ENCODE measurements around the gene AFDN.

Gene AFDN

GRCh38 chr6:167796192-167796981, 30.3 kb upstream of the AFDN start:
- DNase-seq = no peak

DNA sequence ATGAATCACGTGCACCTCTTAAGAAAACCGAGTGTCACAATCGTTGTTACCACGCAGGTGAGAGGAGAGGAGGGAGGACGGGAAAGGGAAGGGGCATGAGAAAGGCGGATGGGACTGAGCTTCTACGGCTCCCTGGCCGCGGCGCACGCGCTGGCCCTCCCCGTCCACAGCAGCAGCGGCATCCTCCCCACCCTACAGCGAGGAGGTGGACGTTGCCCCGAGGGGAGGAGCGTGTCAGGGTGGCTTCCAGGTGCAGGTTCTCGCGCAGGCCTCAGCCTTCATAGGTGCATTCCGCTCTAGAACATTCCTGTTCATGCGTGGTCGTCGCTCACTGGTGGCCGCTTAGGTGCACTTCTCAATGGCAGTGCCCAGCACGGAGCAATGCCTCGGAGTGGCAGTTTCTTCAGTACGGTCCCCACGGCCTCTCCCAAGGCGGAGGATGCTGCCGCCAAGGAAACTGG, 29.7 kb upstream of the AFDN start:
- no peak for DNase-seq

GRCh38 chr6:167797476-167798265, 29.0 kb upstream of the AFDN start:
- DNase-seq = no peak

DNA sequence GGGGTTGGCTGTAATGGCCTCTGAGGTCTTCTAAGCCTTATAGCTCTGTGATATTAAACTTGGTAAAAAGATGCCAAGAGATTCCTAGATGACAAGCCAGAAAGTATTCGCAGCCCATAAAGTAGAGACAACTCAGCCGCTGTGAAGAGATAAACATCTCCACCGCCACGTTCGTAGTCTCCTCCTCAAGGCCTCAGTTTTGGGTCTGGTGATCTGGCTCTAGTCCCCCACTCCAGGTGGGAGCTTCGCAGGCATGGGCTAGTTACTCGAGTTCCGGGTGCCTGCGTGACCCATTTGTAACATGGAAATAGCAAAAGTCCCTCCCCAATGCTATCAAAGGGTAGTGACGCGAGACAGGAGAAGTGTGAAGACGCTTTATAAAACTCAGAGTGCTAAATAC, 28.3 kb upstream of the AFDN start:
- DNase-seq = no peak

- DNase-seq = no peak
These were observed 27.5 kb upstream of the AFDN start for GRCh38 chr6:167799033-167799821.

- no peak for DNase-seq
These were observed 26.2 kb upstream of the AFDN start for GRCh38 chr6:167800549-167800948.

DNA sequence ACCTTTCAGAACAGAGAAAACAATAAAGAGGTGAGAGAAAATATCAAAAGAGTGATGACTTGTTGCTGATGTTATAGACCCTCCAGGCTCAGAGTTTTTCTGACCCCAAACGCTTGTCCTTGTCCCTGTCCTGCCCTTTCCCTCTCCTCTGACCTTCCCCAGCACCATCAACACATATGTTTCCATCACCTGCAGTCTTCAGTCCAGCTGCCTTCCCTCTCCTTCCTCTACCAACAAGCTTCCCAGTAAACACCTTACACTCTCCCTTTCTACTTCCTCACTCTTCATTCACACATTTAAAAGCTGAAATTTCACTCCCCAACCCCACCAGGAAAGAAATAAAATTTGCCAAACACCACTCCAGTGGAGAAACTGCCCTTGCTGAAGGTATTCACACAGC, 25.4 kb upstream of the AFDN start:
- no peak for DNase-seq

DNA sequence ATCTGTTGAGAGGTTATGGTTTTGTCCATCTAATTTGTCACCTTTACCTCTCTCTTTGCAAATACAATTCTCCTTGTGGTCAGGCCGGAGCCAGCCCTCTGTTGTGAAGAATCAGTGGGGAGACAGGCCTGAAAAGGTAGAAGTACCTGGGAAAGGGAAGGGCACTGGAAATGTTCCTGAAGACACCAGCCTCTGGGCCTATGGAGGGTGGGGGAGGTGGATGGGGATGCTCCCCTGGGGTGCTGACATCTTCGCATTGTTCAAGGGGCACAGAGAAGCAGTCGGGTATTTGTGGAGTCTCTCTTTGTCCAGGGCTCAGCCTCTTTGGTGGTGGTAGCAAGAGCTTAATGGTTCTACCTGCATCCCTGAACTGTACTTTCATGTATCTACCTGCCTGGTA, 24.4 kb upstream of the AFDN start:
- DNase-seq = no peak

GRCh38 chr6:167803816-167804215, 22.9 kb upstream of the AFDN start:
- DNase-seq = no peak

- no peak for DNase-seq
These were observed 22.3 kb upstream of the AFDN start for GRCh38 chr6:167804281-167805013.

- DNase-seq = no peak
These were observed 21.2 kb upstream of the AFDN start for GRCh38 chr6:167805349-167806060.

DNA sequence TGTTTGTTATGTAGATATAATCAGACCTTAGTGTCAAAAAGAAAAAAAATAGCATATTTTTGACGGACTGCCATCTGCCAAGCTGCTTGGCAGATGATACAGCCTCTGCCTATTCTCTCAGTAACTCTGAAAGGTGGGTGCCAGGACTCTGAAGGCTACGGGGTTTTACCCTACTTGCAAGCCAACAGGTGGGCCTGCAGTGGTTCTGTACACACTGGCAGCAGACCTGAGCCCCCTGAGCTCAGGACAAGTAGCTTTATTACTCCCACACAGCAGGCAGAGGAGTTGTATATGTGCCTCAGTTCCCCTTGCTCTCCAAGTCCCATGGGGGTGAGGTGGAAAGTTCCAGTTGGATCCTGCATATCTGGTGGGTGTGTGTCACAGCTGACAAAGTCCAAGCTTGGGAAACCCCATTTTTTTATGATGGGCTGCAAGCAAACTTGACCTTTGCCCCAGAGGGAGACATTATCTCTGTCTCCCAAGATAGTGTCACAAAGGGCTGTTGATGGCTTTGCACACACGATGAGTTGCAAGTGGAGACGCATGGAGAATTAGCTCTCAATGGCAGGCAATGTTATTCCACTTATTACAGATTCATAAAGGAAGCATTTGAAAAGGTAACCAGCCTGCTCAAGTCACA, 20.5 kb upstream of the AFDN start:
- DNase-seq = no peak

DNA sequence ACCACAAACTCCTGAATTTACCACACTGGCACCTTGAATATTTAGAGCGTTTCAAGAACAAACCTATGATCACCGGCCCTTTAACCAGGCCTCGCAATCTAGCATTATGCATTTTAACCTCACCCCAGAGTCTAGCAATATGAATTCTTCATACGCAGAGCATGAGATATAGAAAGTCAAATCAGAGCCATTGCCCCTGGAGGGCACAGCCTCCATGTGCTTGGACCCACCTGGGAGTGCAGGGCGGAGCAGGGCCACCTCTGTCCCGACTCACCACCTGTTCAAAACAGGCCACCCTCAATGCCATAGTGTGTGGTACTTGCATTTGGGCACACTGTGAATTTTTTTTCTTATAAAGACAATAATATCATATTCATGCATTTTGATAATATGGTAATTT, 19.5 kb upstream of the AFDN start:
- DNase-seq = no peak

GRCh38 chr6:167807756-167808155, 19.0 kb upstream of the AFDN start:
- DNase-seq = no peak

- no peak for DNase-seq
These were observed 15.7 kb upstream of the AFDN start for GRCh38 chr6:167811040-167811439.

DNA sequence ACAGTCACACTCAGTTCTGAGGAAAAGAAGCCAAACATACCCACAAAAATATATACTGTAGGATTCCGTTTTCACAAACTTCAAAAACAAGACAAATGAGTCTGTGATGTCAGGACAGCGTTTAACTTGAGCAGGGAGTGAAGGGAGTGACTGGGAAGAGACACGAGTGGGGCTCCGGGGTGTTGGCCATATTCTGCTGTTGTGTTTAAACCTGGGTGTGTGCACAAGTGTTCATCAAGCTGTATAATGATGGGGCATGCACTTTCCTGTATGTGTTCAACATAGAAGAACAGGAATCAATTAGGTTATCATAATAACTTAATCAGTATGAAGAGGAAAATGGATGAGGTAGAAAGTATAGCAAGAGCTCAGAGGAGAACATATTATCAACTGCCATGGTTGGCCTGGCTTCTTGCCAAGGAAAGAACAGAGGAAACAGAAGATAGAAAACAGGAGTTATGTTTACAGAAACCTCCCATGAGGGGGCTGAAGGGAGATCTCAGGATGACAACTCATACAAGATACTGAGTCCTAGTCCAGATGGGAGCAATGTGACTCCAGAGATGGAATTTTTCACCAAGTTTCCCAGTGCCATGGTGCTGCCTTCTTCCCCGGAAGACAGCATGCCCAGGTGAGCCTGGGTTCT, 15.1 kb upstream of the AFDN start:
- DNase-seq = no peak

GRCh38 chr6:167812088-167812487, 14.6 kb upstream of the AFDN start:
- no peak for DNase-seq

- no peak for DNase-seq
These were observed 11.3 kb upstream of the AFDN start for GRCh38 chr6:167815296-167815980.

DNA sequence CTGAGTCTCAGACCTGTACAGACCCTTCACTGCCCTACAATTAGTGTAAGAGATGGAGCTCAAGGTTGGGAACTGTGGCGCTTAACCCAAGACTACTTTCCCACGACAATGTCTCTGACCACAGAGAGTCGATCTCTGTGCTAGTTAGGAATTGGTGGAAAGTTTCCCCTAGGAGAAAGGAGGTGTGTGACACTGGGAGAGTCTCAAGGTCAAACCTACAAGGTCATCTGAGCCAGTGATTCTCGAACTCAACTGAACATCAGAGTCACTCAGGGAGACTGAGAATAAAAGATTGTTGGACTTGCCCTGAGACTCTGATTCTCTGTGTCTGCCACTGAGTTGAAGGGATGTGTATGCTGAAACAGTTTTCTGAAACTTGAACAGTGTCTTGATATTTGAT, 9.7 kb upstream of the AFDN start:
- no peak for DNase-seq

- no peak for DNase-seq
These were observed 9.0 kb upstream of the AFDN start for GRCh38 chr6:167817729-167818128.
